ENCODE measurements around the gene CARD10. TPM values are rescaled to one million over a fixed set of nuclear protein-coding genes. Genes with fewer than 3 reads are reported as not detected.

The CARD10 gene
- total and polyA plus RNA-seq, 2 of the 8 experiments (the other 6 are each of a cell fraction or from before 2014, with no cell fraction given) = 13.5 to 14.4 TPM

DNA sequence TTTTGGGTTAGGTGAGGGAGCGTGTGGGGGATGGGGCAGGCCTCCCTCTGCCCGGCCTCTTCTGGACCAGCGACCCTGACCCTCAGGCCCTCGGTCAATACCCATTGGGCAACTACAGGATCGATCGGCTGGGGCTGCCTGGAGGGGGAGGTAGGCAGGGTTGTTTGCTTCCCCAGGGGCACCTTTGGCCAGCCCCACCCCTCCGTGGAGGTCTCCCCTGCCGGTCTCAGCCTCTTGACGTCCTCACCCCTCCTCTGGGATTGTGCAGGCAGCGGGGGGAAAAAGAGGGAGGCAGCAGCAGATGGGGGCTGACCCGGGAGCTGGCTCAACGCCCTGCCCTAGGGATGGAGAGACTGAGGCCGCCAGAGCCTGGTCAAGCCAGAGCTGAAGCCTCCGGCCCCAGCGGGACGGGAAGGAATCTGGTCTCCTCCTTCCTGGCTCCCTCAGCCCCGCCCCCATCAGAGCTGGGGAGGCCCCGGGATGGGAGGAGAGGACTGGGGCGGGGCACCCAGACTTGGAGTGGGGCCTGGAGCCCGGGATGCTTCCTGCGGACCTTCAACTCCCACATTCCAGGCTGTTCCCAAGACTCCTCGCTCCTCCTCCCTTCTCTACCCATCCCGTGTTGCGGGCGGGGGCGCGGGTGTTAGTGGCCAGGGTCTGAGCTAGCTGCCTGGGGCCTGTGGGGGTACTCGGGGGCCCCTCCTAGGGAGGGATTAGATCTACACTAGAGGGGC lies 26.7 kb upstream of the CARD10 start:
- Histone ChIP-seq H4K8ac (ENCODE audit: extremely low read depth, insufficient read depth, low read length) (peak overlapping the region; percentile 88), H3K23ac (ENCODE audit: insufficient read length) (no peak overlapping the region), H3K4me2 (ENCODE audit: insufficient read depth in 1 of 2, low read depth in 2 of 2, low read length in 2 of 2) (peak overlapping the region; percentile 44 to 86), H2BK15ac (ENCODE audit: low read length) (0 out of 2 replicates have a peak overlapping the region, but pooled peaks have one; percentile 81), H3K4me1 (replicated peaks in 1 of 4; ENCODE audit: control insufficient read depth in 3 of 4, insufficient read depth in 4 of 4, low read length in 3 of 4) (peaks cover 5 to 17% (median 11%) of the 10 kb centered on the region in 4 experiments), H4K20me1 (replicated peaks in 1 of 2; ENCODE audit: control insufficient read depth in 1 of 2, insufficient read depth in 2 of 2, low read length in 2 of 2) (no peaks in the 10 kb centered on the region), H4K5ac (ENCODE audit: insufficient read length, low read depth, low read length) (peak overlapping the region; percentile 68), H3K56ac (replicated peaks; ENCODE audit: insufficient read length, low read depth, low read length) (peak overlapping the region; percentile 63), H3K9me3 (ENCODE audit: insufficient read depth in 2 of 2, low read depth in 1 of 2, low read length in 1 of 2) (no peaks in the 10 kb centered on the region), H3K27ac (ENCODE audit: low read depth, low read length) (peak overlapping the region; percentile 72), H3K9ac (replicated peaks in 1 of 4; ENCODE audit: extremely low read depth in 1 of 4, low read depth in 3 of 4, low read length in 3 of 4) (peak overlapping the region in 2 of 4 experiments; percentile 34 to 44; a peak in 2 of 7 replicates), H3K27me3 (replicated peaks in 1 of 4; ENCODE audit: control insufficient read depth in 3 of 4, extremely low read depth in 1 of 4, insufficient read depth in 3 of 4, low read length in 3 of 4) (no peaks in the 10 kb centered on the region; a peak in 1 of 7 replicates), H3K79me1 (ENCODE audit: low read depth, low read length) (no peaks in the 10 kb centered on the region), H2BK120ac (replicated peaks; ENCODE audit: low read depth, low read length) (no peak overlapping the region), H3K14ac (ENCODE audit: insufficient read length) (no peak overlapping the region), H2BK12ac (ENCODE audit: low read depth, low read length) (peak overlapping the region; percentile 94), H2AFZ (ENCODE audit: low read length) (peak overlapping the region; percentile 55; the same call in 1 of the 2 replicates), H3K18ac (ENCODE audit: extremely low read depth, low read length) (peak overlapping the region; percentile 41), H2AK5ac (ENCODE audit: low read depth, low read length) (no peak overlapping the region), H3K4me3 (ENCODE audit: extremely low read depth in 1 of 4, insufficient read depth in 2 of 4, low read depth in 3 of 4, low read length in 4 of 4) (peak overlapping the region in 3 of 4 experiments; percentile 15 to 57 (median 24); a peak in 7 of 8 replicates), H2BK5ac (ENCODE audit: low read depth, low read length) (peak overlapping the region; percentile 92; the same call in 1 of the 2 replicates), H3K36me3 (ENCODE audit: control insufficient read depth in 2 of 4, insufficient read depth in 4 of 4, low read length in 3 of 4) (no peaks in the 10 kb centered on the region), H4K91ac (replicated peaks; ENCODE audit: insufficient read length, low read length) (peak overlapping the region; percentile 92), H3K4ac (replicated peaks; ENCODE audit: insufficient read length, low read depth, low read length) (peak overlapping the region; percentile 25), H2BK20ac (ENCODE audit: low read length) (peak overlapping the region; percentile 75; the same call in 1 of the 2 replicates), H3K79me2 (ENCODE audit: control insufficient read depth in 1 of 2, insufficient read depth in 2 of 2, low read length in 2 of 2) (no peaks in the 10 kb centered on the region), H3K23me2 (ENCODE audit: low read depth, low read length) (0 out of 2 replicates have a peak, but pooled peaks cover 3% of the 10 kb centered on the region)
- ChIA-PET CTCF (ENCODE audit: partially characterized antibody) (interaction anchor here (0.8 to 16.8 kb wide), 9 partner anchors 12 to 90 kb away, joined by 3 to 1347 read pairs (median 6); partner anchors contain the start of genes CDC42EP1 and LGALS2), POLR2A (ENCODE audit: partially characterized antibody) (interaction anchor here (1.0 to 13.2 kb wide), 4 partner anchors 12 to 42 kb away, joined by 3 to 198 read pairs (median 13); partner anchors contain the start of gene CDC42EP1)
- DNase-seq (ENCODE audit: low read depth in 1 of 2, low spot score in 2 of 2) (peak; percentile 77 to 88), FAIRE-seq (no peak)
- WGBS, 2 experiments (ENCODE audit: extremely low coverage in 1 of 2, insufficient coverage in 1 of 2, insufficient read length in 1 of 2, insufficient replicate concordance in 2 of 2, low coverage in 1 of 2, low lambda C conversion rate in 2 of 2, missing lambda C conversion rate in 1 of 2) = 4% methylated on average over 18 of the region's 28 CpGs; no CpG with 5 or more reads in 1 of the 2 experiments
- 0 out of 2 replicates have a peak, but pooled peaks have one; percentile 54 for TF ChIP-seq SP4 (IDR thresholded peaks at IDR 0.05; ENCODE audit: low read length)
- peak; percentile 55 for TF ChIP-seq ASH2L (IDR thresholded peaks at IDR 0.05; ENCODE audit: low read length)
- peak; percentile 39 for TF ChIP-seq CTBP2 (IDR thresholded peaks at IDR 0.05; ENCODE audit: borderline replicate concordance, insufficient read depth, insufficient read length, low read length)
- peak; percentile 96 for TF ChIP-seq TEAD4 (IDR thresholded peaks at IDR 0.05; ENCODE audit: low read depth, low read length)
- TF ChIP-seq CREB1 (IDR thresholded peaks at IDR 0.05) = 0 out of 2 replicates have a peak, but pooled peaks have one; percentile 31
- TF ChIP-seq RAD21 (IDR thresholded peaks at IDR 0.05 in 1 of 2, conservative IDR thresholded peaks at IDR 0.05 in 1 of 2; ENCODE audit: low read depth in 2 of 2, low read length in 2 of 2) = 0 out of 4 replicates have a peak, but pooled peaks of 1 of the 2 experiments have one; percentile 1
- peak; percentile 36; the same call in 1 of the 2 replicates for TF ChIP-seq SP1 (IDR thresholded peaks at IDR 0.05; ENCODE audit: low read depth, low read length)
- TF ChIP-seq CBX5 (IDR thresholded peaks at IDR 0.05; ENCODE audit: low read depth, low read length) = no peak
- no peak for TF ChIP-seq HDAC6 (IDR thresholded peaks at IDR 0.05; ENCODE audit: low read depth, low read length)
- TF ChIP-seq EP300 (IDR thresholded peaks at IDR 0.05; ENCODE audit: borderline replicate concordance in 1 of 2, low read depth in 2 of 2, low read length in 2 of 2) = peak in 1 of 2 experiments; percentile 92; a peak in 1 of 3 replicates
- TF ChIP-seq POLR2A (IDR thresholded peaks at IDR 0.05; ENCODE audit: control extremely low read depth in 1 of 2, low read depth in 2 of 2, low read length in 2 of 2) = peak in 1 of 2 experiments; percentile 58; a peak in 1 of 3 replicates
